Epithelial cell of esophagus (primary cell): ENCODE data around the gene EPHB1.

Experiments
- DNase-seq: peaks from one replicate; pipeline ENCODE4 v3.0.0; 2010; ENCODE audit warnings: low read depth
- H3K4me3 ChIP-seq: 2 replicates; pipeline ENCODE4 v1.5.1; 2011; ENCODE audit warnings: mild to moderate bottlenecking, low read length, control low read depth
- TF ChIP-seq, protein P1 (sequence below): IDR thresholded peaks from 2 replicates; pipeline ENCODE4 v1.5.1; 2011; ENCODE audit warnings: low read depth, mild to moderate bottlenecking, low read length, control low read depth, inconsistent platforms; ENCODE audit not compliant: insufficient read depth; ENCODE audit errors: missing control alignments

The EPHB1 gene

GRCh38 chr3:134852893-134853351 lies 57.9 kb downstream of the EPHB1 start:
- no peak for DNase-seq
- no peak overlapping the region for H3K4me3 ChIP-seq
- TF ChIP-seq, protein P1, sequence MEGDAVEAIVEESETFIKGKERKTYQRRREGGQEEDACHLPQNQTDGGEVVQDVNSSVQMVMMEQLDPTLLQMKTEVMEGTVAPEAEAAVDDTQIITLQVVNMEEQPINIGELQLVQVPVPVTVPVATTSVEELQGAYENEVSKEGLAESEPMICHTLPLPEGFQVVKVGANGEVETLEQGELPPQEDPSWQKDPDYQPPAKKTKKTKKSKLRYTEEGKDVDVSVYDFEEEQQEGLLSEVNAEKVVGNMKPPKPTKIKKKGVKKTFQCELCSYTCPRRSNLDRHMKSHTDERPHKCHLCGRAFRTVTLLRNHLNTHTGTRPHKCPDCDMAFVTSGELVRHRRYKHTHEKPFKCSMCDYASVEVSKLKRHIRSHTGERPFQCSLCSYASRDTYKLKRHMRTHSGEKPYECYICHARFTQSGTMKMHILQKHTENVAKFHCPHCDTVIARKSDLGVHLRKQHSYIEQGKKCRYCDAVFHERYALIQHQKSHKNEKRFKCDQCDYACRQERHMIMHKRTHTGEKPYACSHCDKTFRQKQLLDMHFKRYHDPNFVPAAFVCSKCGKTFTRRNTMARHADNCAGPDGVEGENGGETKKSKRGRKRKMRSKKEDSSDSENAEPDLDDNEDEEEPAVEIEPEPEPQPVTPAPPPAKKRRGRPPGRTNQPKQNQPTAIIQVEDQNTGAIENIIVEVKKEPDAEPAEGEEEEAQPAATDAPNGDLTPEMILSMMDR, result no peak

GRCh38 chr3:134854254-134854653 lies 59.2 kb downstream of the EPHB1 start:
- no peak for DNase-seq
- TF ChIP-seq, protein P1, result no peak
- H3K4me3 ChIP-seq, result no peak overlapping the region

DNA sequence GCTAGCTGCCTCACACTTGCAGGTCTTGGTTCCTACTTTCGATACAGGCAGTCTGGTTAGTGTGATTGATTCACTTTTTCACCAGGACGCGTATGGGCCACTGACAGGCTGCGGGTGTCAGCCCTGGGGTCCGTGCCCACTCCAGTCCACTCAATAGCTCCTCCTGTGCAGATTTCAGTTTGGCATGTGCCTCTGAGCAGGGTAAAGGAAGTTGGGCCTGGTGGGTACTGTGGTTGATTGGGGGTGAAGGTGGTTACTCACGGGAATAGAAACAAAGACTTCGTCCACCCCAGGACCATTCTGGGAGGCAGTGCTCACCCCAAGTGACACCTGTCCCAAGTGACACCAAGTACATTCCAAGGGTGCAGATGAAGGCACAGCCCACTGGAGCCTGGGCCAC lies 62.3 kb downstream of the EPHB1 start:
- TF ChIP-seq, protein P1, result no peak
- no peak for DNase-seq
- H3K4me3 ChIP-seq, result no peak overlapping the region

DNA sequence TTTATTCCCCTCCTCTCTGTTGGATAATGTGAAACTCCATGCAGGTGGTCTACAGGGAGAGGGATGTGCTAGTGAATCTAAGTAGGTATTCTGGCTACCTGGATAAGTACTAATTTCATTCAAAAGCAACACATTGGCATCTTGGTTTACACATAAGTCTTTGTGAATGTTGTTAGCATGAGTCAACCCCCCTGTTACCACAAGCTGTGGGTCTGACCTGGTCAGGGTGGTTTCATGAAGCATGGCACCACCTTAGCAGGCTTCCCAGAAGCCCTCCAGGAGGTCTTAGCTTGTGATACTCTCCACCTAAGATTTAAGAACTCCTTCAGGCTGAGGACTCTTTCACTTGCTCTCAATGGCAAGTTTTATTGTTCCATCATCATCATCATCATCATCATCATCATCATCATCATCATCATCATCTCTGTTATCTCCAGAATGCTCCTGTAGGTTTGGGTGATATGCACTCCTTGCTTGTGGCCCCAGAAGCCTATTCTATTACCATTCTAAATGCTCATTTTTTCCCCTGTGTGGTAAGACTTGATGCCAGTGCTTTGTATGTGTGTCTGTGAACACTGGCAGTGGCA lies 62.8 kb downstream of the EPHB1 start:
- TF ChIP-seq, protein P1, result no peak
- no peak overlapping the region for H3K4me3 ChIP-seq
- DNase-seq, result no peak

DNA sequence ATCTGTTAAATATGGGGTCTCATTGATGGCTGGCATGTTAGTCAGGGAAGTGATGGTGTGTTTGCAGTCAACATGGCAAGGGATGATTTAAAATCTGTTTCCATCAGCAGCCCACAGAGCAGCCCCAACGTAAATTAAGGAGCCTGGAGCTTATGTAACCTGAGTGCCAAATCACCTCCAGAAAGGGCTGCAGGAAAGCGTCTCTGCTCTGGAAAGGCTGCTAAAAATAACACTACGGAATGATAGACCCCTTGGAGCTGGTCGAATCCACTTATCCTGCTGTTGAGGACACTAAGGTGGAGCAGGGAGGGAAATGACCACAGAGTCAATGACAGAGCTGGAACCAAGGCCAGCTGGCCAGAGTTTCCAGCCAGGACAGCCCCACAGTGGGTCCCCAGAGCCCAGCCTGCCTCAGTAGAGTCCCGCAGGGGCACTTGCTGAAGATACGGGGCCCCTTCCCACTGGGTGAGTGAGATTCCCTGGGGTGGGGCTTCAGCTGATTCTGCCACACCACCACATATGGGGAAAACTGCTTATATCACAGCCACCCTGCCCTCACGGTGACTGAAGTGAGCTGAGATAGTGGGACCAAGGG lies 63.5 kb downstream of the EPHB1 start:
- TF ChIP-seq, protein P1, result no peak

DNA sequence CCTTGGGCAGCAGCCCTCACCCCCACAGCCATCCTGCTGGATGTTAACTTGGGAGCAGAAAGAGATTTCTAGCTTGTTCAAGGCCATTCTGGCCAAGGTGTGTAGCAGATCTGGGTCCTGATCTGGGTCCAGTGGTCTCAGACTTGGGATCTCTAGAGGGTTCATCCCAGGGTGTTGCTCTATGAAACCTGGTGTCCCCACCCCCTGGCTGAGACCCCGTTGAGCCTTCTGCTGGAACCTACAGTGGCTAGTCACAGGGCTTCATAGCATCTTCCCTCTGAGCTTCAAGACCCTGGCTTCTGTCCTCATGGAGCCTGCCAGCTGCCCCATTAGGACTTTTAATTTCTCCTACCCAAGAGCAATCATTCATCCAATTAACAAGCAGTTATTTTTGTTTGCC lies 64.3 kb downstream of the EPHB1 start:
- TF ChIP-seq, protein P1, result no peak
- no peak for DNase-seq
- H3K4me3 ChIP-seq, result no peak overlapping the region

More for the DNA sequence above, 63.5 kb downstream of the EPHB1 start:
- no peak overlapping the region for H3K4me3 ChIP-seq
- DNase-seq, result no peak

- H3K4me3 ChIP-seq, result no peak overlapping the region
- TF ChIP-seq, protein P1, result no peak
- DNase-seq, result no peak
Measured at GRCh38 chr3:134860141-134860540, 65.1 kb downstream of the EPHB1 start.
